Tibial nerve (tissue), 4 donors: ENCODE data around the gene RPS4Y1.
"Not testable (repeated sequence)": the region's sequence is repeated elsewhere in the genome, so short reads cannot be mapped to it uniquely, and the experiment has no call there.

Experiments
- CTCF ChIP-seq, 5 experiments: fragments of 200-600 bp in 3 of 5; fragments of 450-650 bp in 2 of 5; sonication (generic) in 3 of 5; IDR thresholded peaks; one replicate each; pipeline ENCODE4 v1.5.1; 2016 to 2019; ENCODE audit warnings: antibody characterized with exemption in 5 of 5, mild to moderate bottlenecking in 3 of 5, moderate library complexity in 2 of 5
- EP300 ChIP-seq, 2 donors: sonication (generic); formaldehyde crosslinking; IDR thresholded peaks; one replicate each; pipeline ENCODE4 v1.6.1; 2017; ENCODE audit warnings: antibody characterized with exemption in 2 of 2, mild to moderate bottlenecking in 1 of 2
- POLR2A ChIP-seq, 2 donors: fragments of 450-650 bp; IDR thresholded peaks; one replicate each; pipeline ENCODE4 v1.6.1; 2017; ENCODE audit warnings: antibody characterized with exemption in 2 of 2, mild to moderate bottlenecking in 2 of 2, moderate library complexity in 2 of 2

GRCh38 chrY:2872234-2872633 is 30.8 kb downstream of the RPS4Y1 start:
- TF ChIP-seq CTCF, EP300, POLR2A (IDR thresholded peaks at IDR 0.05): not testable (repeated sequence)
